Hepatocyte (in vitro differentiated cells): ENCODE data around the gene ACAD8.

ENCODE experiments used
- EZH2 ChIP-seq: fragments of 200-600 bp; sonication (generic); IDR thresholded peaks from 2 replicates; pipeline ENCODE4 v1.6.1; 2016; ENCODE audit warnings: antibody characterized with exemption, mild to moderate bottlenecking, borderline replicate concordance
- EZH2phosphoT487 ChIP-seq: fragments of 200-600 bp; sonication (generic); IDR thresholded peaks from one replicate; pipeline ENCODE4 v1.6.1; 2018; ENCODE audit warnings: antibody characterized with exemption, mild to moderate bottlenecking, low read depth, moderate library complexity; ENCODE audit not compliant: unreplicated experiment, severe bottlenecking
- TF ChIP-seq, protein P1 (sequence below): fragments of 200-600 bp; sonication (generic); IDR thresholded peaks from 2 replicates; pipeline ENCODE4 v1.5.1; 2016; ENCODE audit warnings: antibody characterized with exemption, mild to moderate bottlenecking; ENCODE audit not compliant: poor library complexity

- no peak for TF ChIP-seq EZH2phosphoT487
- TF ChIP-seq, protein P1, sequence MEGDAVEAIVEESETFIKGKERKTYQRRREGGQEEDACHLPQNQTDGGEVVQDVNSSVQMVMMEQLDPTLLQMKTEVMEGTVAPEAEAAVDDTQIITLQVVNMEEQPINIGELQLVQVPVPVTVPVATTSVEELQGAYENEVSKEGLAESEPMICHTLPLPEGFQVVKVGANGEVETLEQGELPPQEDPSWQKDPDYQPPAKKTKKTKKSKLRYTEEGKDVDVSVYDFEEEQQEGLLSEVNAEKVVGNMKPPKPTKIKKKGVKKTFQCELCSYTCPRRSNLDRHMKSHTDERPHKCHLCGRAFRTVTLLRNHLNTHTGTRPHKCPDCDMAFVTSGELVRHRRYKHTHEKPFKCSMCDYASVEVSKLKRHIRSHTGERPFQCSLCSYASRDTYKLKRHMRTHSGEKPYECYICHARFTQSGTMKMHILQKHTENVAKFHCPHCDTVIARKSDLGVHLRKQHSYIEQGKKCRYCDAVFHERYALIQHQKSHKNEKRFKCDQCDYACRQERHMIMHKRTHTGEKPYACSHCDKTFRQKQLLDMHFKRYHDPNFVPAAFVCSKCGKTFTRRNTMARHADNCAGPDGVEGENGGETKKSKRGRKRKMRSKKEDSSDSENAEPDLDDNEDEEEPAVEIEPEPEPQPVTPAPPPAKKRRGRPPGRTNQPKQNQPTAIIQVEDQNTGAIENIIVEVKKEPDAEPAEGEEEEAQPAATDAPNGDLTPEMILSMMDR, result peak; percentile 61
- TF ChIP-seq EZH2, result no peak
Observed at GRCh38 chr11:134207538-134208239, 45.7 kb upstream of the ACAD8 start.
